Peyer's patch (tissue), 4 donors: ENCODE data around the gene CALD1. TPM values are rescaled to one million over a fixed set of nuclear protein-coding genes. Genes with fewer than 3 reads are reported as not detected.

Experiments
- DNase-seq, 3 donors: peaks; one replicate each; pipeline ENCODE4 v3.0.0-alpha.2; 2017 to 2019
- H3K27ac ChIP-seq, 4 donors: fragments of 200-600 bp; sonication (generic); one replicate each; pipeline ENCODE4 v1.5.1; 2016 to 2019
- H3K27me3 ChIP-seq, 2 donors: fragments of 200-600 bp; sonication (generic); one replicate each; pipeline ENCODE4 v1.5.1; 2019
- H3K36me3 ChIP-seq, 3 donors: fragments of 200-600 bp; sonication (generic); one replicate each; pipeline ENCODE4 v1.5.1; 2016 to 2019
- H3K4me1 ChIP-seq, 4 donors: fragments of 200-600 bp; sonication (generic); one replicate each; pipeline ENCODE4 v1.5.1; 2016 to 2019
- H3K4me3 ChIP-seq, 4 donors: fragments of 200-600 bp; sonication (generic); 1 replicate in 3 of 4; 2 replicates in 1 of 4; pipeline ENCODE4 v1.5.1; 2016 to 2019; ENCODE audit warnings: mild to moderate bottlenecking in 1 of 4
- H3K9me3 ChIP-seq, 4 donors: fragments of 200-600 bp; sonication (generic); one replicate each; pipeline ENCODE4 v1.5.1; 2016 to 2019; ENCODE audit warnings: mild to moderate bottlenecking in 1 of 4
- CTCF ChIP-seq, 6 experiments: fragments of 450-650 bp in 4 of 6; fragments of 200-600 bp in 2 of 6; sonication (generic) in 1 of 6; IDR thresholded peaks; one replicate each; pipeline ENCODE4 v1.5.1; 2017 to 2019; ENCODE audit warnings: antibody characterized with exemption in 6 of 6, mild to moderate bottlenecking in 3 of 6, moderate library complexity in 1 of 6
- POLR2A ChIP-seq, 2 donors: fragments of 450-650 bp; IDR thresholded peaks; one replicate each; pipeline ENCODE4 v1.5.1; 2017; ENCODE audit warnings: antibody characterized with exemption in 2 of 2, mild to moderate bottlenecking in 2 of 2, moderate library complexity in 2 of 2
- total RNA-seq, 4 donors: library from RNA; depleted of rRNA; stranded (reverse); fragments of >200 nt; gene quantifications; one replicate each; pipeline ENCODE4 v1.1.0, GENCODE V29; 2016

Gene CALD1
- total RNA-seq, 4 donors from 2014 or later, result 39.2 to 536 (median 83.1) TPM

DNA sequence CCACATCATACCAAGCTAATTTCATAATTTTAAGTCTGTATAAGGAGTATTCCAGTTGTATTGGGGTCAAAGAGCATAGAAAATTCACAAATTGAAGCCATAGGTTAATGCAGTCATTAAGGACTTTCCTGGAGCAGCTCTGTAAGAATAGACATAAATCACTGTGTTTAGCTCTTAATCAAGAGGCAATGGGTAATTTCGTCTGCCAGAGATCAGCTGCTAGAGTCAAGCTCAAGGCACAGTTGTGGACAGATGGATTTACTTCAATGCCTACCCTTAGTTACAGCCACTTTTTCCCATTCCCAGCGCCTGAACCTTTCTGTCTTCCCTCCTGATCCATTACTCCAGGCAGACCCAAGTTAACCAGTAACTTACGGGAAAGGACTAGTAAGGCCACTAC lies 166.3 kb downstream of the CALD1 start:
- DNase-seq, result no peak
- no peak overlapping the region for H3K27ac ChIP-seq
- TF ChIP-seq CTCF (IDR thresholded peaks at IDR 0.05) (no peak), POLR2A (IDR thresholded peaks at IDR 0.05) (no peak)

DNA sequence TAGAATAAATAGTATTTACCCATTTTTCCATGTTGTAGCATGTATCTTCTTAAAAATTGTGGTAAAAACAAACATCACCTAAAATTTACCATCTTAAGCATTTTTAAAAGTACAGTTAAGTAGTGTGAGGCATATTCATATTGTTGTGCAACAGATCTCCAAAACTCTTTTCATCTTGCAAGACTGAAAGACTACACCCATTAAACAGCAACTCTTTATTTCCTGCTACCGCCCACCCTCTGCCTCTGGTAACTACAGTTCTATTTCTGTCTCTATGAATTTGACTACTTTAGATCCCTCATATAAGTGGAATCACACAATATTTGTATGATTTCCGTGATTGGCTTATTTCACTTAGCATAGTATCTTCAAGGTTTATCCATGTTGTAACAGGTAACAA lies 166.8 kb downstream of the CALD1 start:
- no peak overlapping the region for H3K4me3 ChIP-seq
- H3K27me3 ChIP-seq, result no peaks in the 10 kb centered on the region
- peaks cover 0 to 18% (median 0%) of the 10 kb centered on the region in 3 donors for H3K36me3 ChIP-seq
- H3K27ac ChIP-seq, result no peak overlapping the region
- no peak for TF ChIP-seq POLR2A (IDR thresholded peaks at IDR 0.05)
- TF ChIP-seq CTCF (IDR thresholded peaks at IDR 0.05), result no peak
- no peak for DNase-seq
- H3K4me1 ChIP-seq, result no peaks in the 10 kb centered on the region
- H3K9me3 ChIP-seq, result no peaks in the 10 kb centered on the region

More for the DNA sequence above, 166.3 kb downstream of the CALD1 start:
- H3K4me3 ChIP-seq, result no peak overlapping the region
- no peaks in the 10 kb centered on the region for H3K9me3 ChIP-seq
- H3K27me3 ChIP-seq, result no peaks in the 10 kb centered on the region
- no peaks in the 10 kb centered on the region for H3K4me1 ChIP-seq
- peaks cover 0 to 17% (median 0%) of the 10 kb centered on the region in 3 donors for H3K36me3 ChIP-seq

DNA sequence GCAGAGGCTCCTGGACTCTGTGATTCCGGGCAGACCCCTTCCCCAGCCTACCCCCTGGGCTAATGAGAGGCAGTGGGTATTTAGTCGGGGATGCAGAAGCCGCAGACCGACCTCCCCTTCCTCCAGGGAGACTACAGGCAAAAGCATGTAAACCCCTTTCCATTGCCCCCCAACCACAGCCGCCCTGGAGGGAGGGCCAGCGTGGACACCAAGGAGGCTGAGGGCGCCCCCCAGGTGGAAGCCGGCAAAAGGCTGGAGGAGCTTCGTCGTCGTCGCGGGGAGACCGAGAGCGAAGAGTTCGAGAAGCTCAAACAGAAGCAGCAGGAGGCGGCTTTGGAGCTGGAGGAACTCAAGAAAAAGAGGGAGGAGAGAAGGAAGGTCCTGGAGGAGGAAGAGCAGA lies 167.9 kb downstream of the CALD1 start:
- no peak for TF ChIP-seq POLR2A (IDR thresholded peaks at IDR 0.05)
- TF ChIP-seq CTCF (IDR thresholded peaks at IDR 0.05), result no peak
- Histone ChIP-seq H3K4me3 (no peak overlapping the region), H3K27ac (no peak overlapping the region), H3K9me3 (no peaks in the 10 kb centered on the region), H3K27me3 (no peaks in the 10 kb centered on the region), H3K36me3 (peaks cover 0 to 29% (median 0%) of the 10 kb centered on the region in 3 donors), H3K4me1 (no peaks in the 10 kb centered on the region)
- DNase-seq, result no peak

DNA sequence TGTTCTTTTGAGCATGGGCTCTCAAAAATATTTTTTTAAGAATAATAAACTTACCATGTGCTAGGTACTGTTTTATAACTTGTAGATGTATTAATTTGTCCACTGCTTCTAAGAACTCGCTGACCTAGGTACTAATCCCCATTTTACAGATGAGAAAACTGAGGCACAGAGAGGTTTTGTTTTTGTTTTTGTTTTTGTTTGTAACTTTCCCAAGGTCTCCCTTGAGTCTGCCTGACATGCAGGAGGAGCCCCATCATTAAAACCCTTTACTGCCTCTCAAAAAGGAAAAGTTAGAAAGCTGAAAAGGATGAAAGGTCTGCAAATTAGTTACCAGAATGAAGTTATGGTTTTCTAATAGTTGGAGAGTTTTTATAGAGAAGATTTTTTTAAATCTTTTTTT lies 168.4 kb downstream of the CALD1 start:
- Histone ChIP-seq H3K4me3 (no peak overlapping the region), H3K27me3 (no peaks in the 10 kb centered on the region), H3K9me3 (no peaks in the 10 kb centered on the region), H3K36me3 (peaks cover 0 to 30% (median 0%) of the 10 kb centered on the region in 3 donors), H3K27ac (no peak overlapping the region), H3K4me1 (no peaks in the 10 kb centered on the region)
- DNase-seq, result no peak
- TF ChIP-seq CTCF (IDR thresholded peaks at IDR 0.05) (no peak), POLR2A (IDR thresholded peaks at IDR 0.05) (no peak)

DNA sequence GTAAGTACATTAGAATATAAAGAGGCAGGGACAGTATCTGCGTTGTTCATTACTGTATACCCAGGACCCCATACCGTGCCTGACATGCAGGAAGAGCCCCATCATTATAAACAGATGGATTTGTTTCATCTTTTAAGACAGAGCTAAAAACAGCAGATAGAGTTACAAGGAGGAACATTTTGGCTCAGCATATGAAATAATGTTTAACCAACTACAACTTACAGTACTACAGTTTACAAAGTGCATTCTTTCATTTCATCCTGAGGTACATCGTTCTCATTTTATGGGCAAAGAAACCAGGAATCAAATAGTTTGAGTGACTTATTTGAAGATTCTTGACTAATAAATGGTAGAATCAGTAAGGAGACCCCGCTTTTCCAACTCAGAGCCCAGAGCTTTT lies 168.8 kb downstream of the CALD1 start:
- Histone ChIP-seq H3K9me3 (no peaks in the 10 kb centered on the region), H3K4me1 (no peaks in the 10 kb centered on the region)
- no peak for DNase-seq

More for the DNA sequence above, 168.8 kb downstream of the CALD1 start:
- Histone ChIP-seq H3K36me3 (peaks cover 0 to 33% (median 0%) of the 10 kb centered on the region in 3 donors), H3K27me3 (no peaks in the 10 kb centered on the region), H3K4me3 (no peak overlapping the region), H3K27ac (no peak overlapping the region)
- TF ChIP-seq CTCF (IDR thresholded peaks at IDR 0.05) (no peak), POLR2A (IDR thresholded peaks at IDR 0.05) (no peak)
